HG03103 (cell line): ENCODE measurements around the gene CHRNB1.

ENCODE experiments used
- ATAC-seq: cut with Tn5 transposase; IDR thresholded peaks from one replicate; pipeline ENCODE4 v1.9.1; 2021; ENCODE audit warnings: low read depth; ENCODE audit not compliant: unreplicated experiment

Gene CHRNB1

GRCh38 chr17:7437369-7437863 is 7.4 kb upstream of the CHRNB1 start:
- no peak for ATAC-seq

- ATAC-seq = no peak
Measured at GRCh38 chr17:7437950-7438614, 6.8 kb upstream of the CHRNB1 start.

GRCh38 chr17:7438656-7439460 is 6.0 kb upstream of the CHRNB1 start:
- no peak for ATAC-seq

- ATAC-seq = no peak
Measured at GRCh38 chr17:7439462-7440112, 5.3 kb upstream of the CHRNB1 start, which contains the start of gene FGF11. TSS of gene FGF11 (plus strand) at chr17:7439512. CDS start at chr17:7439621, 109 bp downstream.

- no peak for ATAC-seq
Measured at GRCh38 chr17:7440113-7440833, 4.6 kb upstream of the CHRNB1 start.

GRCh38 chr17:7440834-7441195 is 4.0 kb upstream of the CHRNB1 start:
- ATAC-seq = no peak

- ATAC-seq = no peak
Measured at GRCh38 chr17:7441266-7441665, 3.6 kb upstream of the CHRNB1 start.

- ATAC-seq = no peak
Measured at GRCh38 chr17:7442142-7442541, 2.7 kb upstream of the CHRNB1 start.

GRCh38 chr17:7443499-7444485 is 1.1 kb upstream of the CHRNB1 start:
- no peak for ATAC-seq

GRCh38 chr17:7445619-7445968 is 733 bp downstream of the CHRNB1 start:
- no peak for ATAC-seq

GRCh38 chr17:7448461-7448860 is 3.6 kb downstream of the CHRNB1 start:
- ATAC-seq = no peak

GRCh38 chr17:7459961-7460545 is 15.2 kb downstream of the CHRNB1 start:
- no peak for ATAC-seq

- ATAC-seq = no peak
Measured at GRCh38 chr17:7460850-7461660, 16.2 kb downstream of the CHRNB1 start.

GRCh38 chr17:7462474-7463371 is 17.9 kb downstream of the CHRNB1 start:
- no peak for ATAC-seq

GRCh38 chr17:7463372-7463846 is 18.5 kb downstream of the CHRNB1 start:
- no peak for ATAC-seq

- no peak for ATAC-seq
Measured at GRCh38 chr17:7464081-7464480, 19.2 kb downstream of the CHRNB1 start.

- ATAC-seq = no peak
Measured at GRCh38 chr17:7465597-7466275, 20.9 kb downstream of the CHRNB1 start.
